HG02588 (cell line): ENCODE measurements around the gene EHMT2.
"Not testable (repeated sequence)": the region's sequence is repeated elsewhere in the genome, so short reads cannot be mapped to it uniquely, and the experiment has no call there.

Experiments
- ATAC-seq: cut with Tn5 transposase; IDR thresholded peaks from one replicate; pipeline ENCODE4 v1.9.1; 2021; ENCODE audit warnings: mild to moderate bottlenecking, moderate library complexity; ENCODE audit not compliant: unreplicated experiment

Gene EHMT2

GRCh38 chr6:31897612-31898382 lies at the start of gene EHMT2:
Gene EHMT2 (minus strand): TSS chr6:31897698. CDS start chr6:31897677, 21 bp downstream.
- peak; percentile 46 for ATAC-seq

- no peak for ATAC-seq
Observed at GRCh38 chr6:31947070-31947675, 49.7 kb upstream of the EHMT2 start.

- ATAC-seq = no peak
Observed at GRCh38 chr6:31946370-31946885, 48.9 kb upstream of the EHMT2 start.

- ATAC-seq = no peak
Observed at GRCh38 chr6:31945507-31946369, 48.2 kb upstream of the EHMT2 start, which contains the start of gene CFB. Gene CFB (plus strand): TSS chr6:31946095. CDS start chr6:31946222, 127 bp downstream.

GRCh38 chr6:31945154-31945506 lies 47.6 kb upstream of the EHMT2 start:
- no peak for ATAC-seq

GRCh38 chr6:31943742-31944141 lies 46.2 kb upstream of the EHMT2 start:
- no peak for ATAC-seq

- ATAC-seq = no peak
Observed at GRCh38 chr6:31940256-31940664, 42.8 kb upstream of the EHMT2 start.

- no peak for ATAC-seq
Observed at GRCh38 chr6:31935823-31936222, 38.3 kb upstream of the EHMT2 start.

GRCh38 chr6:31935021-31935420 lies 37.5 kb upstream of the EHMT2 start:
- ATAC-seq = no peak

- ATAC-seq = no peak
Observed at GRCh38 chr6:31933537-31933936, 36.0 kb upstream of the EHMT2 start.

GRCh38 chr6:31932137-31932536 lies 34.6 kb upstream of the EHMT2 start:
- not testable (repeated sequence) for ATAC-seq

GRCh38 chr6:31930962-31931361 lies 33.5 kb upstream of the EHMT2 start:
- ATAC-seq = no peak

GRCh38 chr6:31928672-31928939 lies 31.1 kb upstream of the EHMT2 start:
- ATAC-seq = no peak

- ATAC-seq = no peak
Observed at GRCh38 chr6:31927863-31928671, 30.6 kb upstream of the EHMT2 start.

- no peak for ATAC-seq
Observed at GRCh38 chr6:31927242-31927862, 29.9 kb upstream of the EHMT2 start, which contains the start of gene C2. Gene C2 (plus strand): TSS chr6:31927717. CDS start chr6:31927753, 36 bp downstream.

- ATAC-seq = no peak
Observed at GRCh38 chr6:31922942-31923341, 25.4 kb upstream of the EHMT2 start.

GRCh38 chr6:31920811-31921210 lies 23.3 kb upstream of the EHMT2 start:
- no peak for ATAC-seq

GRCh38 chr6:31919624-31920303 lies 22.3 kb upstream of the EHMT2 start:
- no peak for ATAC-seq

- no peak for ATAC-seq
Observed at GRCh38 chr6:31918069-31918720, 20.7 kb upstream of the EHMT2 start.
